ENCODE data around the gene GIGYF2.

The GIGYF2 gene

DNA sequence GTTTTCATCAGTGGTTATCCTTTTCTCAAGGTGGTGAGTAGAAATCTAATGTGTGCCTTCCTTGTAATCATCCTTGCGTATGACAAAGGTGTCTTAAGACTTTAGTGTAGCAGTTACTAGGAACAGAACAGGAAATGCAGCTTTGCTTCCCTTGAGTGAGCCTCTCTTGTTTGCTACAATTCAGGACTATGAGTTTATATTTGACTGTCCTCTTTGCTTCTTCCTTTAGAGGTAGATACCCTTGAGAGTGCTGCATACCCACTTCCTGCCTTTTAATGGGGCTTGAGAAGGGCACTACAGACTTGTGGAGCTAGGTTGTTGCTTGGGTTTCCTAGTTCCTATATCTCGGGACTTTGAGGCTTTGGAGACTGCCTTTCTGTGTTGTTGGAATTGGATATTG, 75.4 kb downstream of the GIGYF2 start:
- ChIA-PET POLR2A (no interaction called here), CTCF (interaction anchor here (1.2 to 1.9 kb wide), 2 partner anchors 10 to 98 kb away, joined by 3 to 7 read pairs; no protein-coding TSS in a partner anchor)
- Histone ChIP-seq H3K4me1 (ENCODE audit: control insufficient read depth, insufficient read depth, low read length) (peaks cover 6% of the 10 kb centered on the region; the same call in 1 of the 2 replicates), H3K4me3 (ENCODE audit: low read depth, low read length) (no peak overlapping the region), H3K27ac (ENCODE audit: extremely low read depth, low read depth, low read length) (no peak overlapping the region), H3K36me3 (ENCODE audit: control insufficient read depth in 2 of 2, insufficient read depth in 1 of 2, low read length in 2 of 2) (peaks cover 13 to 64% of the 10 kb centered on the region in 2 experiments), H3K9me3 (ENCODE audit: control insufficient read depth, insufficient read depth, low read depth, low read length) (no peaks in the 10 kb centered on the region)
- TF ChIP-seq, protein P1, sequence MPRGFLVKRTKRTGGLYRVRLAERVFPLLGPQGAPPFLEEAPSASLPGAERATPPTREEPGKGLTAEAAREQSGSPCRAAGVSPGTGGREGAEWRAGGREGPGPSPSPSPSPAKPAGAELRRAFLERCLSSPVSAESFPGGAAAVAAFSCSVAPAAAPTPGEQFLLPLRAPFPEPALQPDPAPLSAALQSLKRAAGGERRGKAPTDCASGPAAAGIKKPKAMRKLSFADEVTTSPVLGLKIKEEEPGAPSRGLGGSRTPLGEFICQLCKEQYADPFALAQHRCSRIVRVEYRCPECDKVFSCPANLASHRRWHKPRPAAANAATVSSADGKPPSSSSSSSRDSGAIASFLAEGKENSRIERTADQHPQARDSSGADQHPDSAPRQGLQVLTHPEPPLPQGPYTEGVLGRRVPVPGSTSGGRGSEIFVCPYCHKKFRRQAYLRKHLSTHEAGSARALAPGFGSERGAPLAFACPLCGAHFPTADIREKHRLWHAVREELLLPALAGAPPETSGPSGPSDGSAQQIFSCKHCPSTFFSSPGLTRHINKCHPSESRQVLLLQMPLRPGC (tag by site-specific recombination; IDR thresholded peaks at IDR 0.05) = no peak
- TF ChIP-seq ZNF768 (tag by site-specific recombination; IDR thresholded peaks at IDR 0.05) (no peak), MEIS1 (CRISPR knock-in tag; IDR thresholded peaks at IDR 0.05; ENCODE audit: borderline replicate concordance) (no peak), ZNF677 (tag by site-specific recombination; IDR thresholded peaks at IDR 0.05) (no peak), ZNF747 (tag by site-specific recombination; IDR thresholded peaks at IDR 0.05) (no peak), ZNF596 (tag by site-specific recombination; IDR thresholded peaks at IDR 0.05) (no peak), ZNF426 (tag by site-specific recombination; IDR thresholded peaks at IDR 0.05) (no peak), WT1 (tag by site-specific recombination; IDR thresholded peaks at IDR 0.05) (no peak), ZNF132 (tag by site-specific recombination; IDR thresholded peaks at IDR 0.05; ENCODE audit: borderline replicate concordance) (no peak), ZNF621 (tag by site-specific recombination; IDR thresholded peaks at IDR 0.05) (no peak), ZBTB8A (tag by site-specific recombination; IDR thresholded peaks at IDR 0.05) (no peak), BCL11A (tag by site-specific recombination; IDR thresholded peaks at IDR 0.05; ENCODE audit: low read depth) (no peak), ZNF391 (tag by site-specific recombination; IDR thresholded peaks at IDR 0.05; ENCODE audit: borderline replicate concordance, low read depth) (no peak)
- TF ChIP-seq, protein P2, sequence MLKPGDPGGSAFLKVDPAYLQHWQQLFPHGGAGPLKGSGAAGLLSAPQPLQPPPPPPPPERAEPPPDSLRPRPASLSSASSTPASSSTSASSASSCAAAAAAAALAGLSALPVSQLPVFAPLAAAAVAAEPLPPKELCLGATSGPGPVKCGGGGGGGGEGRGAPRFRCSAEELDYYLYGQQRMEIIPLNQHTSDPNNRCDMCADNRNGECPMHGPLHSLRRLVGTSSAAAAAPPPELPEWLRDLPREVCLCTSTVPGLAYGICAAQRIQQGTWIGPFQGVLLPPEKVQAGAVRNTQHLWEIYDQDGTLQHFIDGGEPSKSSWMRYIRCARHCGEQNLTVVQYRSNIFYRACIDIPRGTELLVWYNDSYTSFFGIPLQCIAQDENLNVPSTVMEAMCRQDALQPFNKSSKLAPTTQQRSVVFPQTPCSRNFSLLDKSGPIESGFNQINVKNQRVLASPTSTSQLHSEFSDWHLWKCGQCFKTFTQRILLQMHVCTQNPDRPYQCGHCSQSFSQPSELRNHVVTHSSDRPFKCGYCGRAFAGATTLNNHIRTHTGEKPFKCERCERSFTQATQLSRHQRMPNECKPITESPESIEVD (tag by site-specific recombination; IDR thresholded peaks at IDR 0.05) = no peak
- TF ChIP-seq, protein P3, sequence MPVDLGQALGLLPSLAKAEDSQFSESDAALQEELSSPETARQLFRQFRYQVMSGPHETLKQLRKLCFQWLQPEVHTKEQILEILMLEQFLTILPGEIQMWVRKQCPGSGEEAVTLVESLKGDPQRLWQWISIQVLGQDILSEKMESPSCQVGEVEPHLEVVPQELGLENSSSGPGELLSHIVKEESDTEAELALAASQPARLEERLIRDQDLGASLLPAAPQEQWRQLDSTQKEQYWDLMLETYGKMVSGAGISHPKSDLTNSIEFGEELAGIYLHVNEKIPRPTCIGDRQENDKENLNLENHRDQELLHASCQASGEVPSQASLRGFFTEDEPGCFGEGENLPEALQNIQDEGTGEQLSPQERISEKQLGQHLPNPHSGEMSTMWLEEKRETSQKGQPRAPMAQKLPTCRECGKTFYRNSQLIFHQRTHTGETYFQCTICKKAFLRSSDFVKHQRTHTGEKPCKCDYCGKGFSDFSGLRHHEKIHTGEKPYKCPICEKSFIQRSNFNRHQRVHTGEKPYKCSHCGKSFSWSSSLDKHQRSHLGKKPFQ (tag by site-specific recombination; IDR thresholded peaks at IDR 0.05) = no peak
- TF ChIP-seq, protein P4, sequence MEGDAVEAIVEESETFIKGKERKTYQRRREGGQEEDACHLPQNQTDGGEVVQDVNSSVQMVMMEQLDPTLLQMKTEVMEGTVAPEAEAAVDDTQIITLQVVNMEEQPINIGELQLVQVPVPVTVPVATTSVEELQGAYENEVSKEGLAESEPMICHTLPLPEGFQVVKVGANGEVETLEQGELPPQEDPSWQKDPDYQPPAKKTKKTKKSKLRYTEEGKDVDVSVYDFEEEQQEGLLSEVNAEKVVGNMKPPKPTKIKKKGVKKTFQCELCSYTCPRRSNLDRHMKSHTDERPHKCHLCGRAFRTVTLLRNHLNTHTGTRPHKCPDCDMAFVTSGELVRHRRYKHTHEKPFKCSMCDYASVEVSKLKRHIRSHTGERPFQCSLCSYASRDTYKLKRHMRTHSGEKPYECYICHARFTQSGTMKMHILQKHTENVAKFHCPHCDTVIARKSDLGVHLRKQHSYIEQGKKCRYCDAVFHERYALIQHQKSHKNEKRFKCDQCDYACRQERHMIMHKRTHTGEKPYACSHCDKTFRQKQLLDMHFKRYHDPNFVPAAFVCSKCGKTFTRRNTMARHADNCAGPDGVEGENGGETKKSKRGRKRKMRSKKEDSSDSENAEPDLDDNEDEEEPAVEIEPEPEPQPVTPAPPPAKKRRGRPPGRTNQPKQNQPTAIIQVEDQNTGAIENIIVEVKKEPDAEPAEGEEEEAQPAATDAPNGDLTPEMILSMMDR (tag by site-specific recombination; IDR thresholded peaks at IDR 0.05) = no peak
- TF ChIP-seq, protein P5, sequence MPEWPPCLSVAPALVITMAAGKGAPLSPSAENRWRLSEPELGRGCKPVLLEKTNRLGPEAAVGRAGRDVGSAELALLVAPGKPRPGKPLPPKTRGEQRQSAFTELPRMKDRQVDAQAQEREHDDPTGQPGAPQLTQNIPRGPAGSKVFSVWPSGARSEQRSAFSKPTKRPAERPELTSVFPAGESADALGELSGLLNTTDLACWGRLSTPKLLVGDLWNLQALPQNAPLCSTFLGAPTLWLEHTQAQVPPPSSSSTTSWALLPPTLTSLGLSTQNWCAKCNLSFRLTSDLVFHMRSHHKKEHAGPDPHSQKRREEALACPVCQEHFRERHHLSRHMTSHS (tag by site-specific recombination; IDR thresholded peaks at IDR 0.05) = no peak
- TF ChIP-seq, protein P6, sequence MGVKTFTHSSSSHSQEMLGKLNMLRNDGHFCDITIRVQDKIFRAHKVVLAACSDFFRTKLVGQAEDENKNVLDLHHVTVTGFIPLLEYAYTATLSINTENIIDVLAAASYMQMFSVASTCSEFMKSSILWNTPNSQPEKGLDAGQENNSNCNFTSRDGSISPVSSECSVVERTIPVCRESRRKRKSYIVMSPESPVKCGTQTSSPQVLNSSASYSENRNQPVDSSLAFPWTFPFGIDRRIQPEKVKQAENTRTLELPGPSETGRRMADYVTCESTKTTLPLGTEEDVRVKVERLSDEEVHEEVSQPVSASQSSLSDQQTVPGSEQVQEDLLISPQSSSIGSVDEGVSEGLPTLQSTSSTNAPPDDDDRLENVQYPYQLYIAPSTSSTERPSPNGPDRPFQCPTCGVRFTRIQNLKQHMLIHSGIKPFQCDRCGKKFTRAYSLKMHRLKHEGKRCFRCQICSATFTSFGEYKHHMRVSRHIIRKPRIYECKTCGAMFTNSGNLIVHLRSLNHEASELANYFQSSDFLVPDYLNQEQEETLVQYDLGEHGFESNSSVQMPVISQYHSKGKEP (tag by site-specific recombination; IDR thresholded peaks at IDR 0.05) = no peak
- TF ChIP-seq, protein P7, sequence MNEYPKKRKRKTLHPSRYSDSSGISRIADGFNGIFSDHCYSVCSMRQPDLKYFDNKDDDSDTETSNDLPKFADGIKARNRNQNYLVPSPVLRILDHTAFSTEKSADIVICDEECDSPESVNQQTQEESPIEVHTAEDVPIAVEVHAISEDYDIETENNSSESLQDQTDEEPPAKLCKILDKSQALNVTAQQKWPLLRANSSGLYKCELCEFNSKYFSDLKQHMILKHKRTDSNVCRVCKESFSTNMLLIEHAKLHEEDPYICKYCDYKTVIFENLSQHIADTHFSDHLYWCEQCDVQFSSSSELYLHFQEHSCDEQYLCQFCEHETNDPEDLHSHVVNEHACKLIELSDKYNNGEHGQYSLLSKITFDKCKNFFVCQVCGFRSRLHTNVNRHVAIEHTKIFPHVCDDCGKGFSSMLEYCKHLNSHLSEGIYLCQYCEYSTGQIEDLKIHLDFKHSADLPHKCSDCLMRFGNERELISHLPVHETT (tag by site-specific recombination; IDR thresholded peaks at IDR 0.05) = no peak
- TF ChIP-seq, protein P8, sequence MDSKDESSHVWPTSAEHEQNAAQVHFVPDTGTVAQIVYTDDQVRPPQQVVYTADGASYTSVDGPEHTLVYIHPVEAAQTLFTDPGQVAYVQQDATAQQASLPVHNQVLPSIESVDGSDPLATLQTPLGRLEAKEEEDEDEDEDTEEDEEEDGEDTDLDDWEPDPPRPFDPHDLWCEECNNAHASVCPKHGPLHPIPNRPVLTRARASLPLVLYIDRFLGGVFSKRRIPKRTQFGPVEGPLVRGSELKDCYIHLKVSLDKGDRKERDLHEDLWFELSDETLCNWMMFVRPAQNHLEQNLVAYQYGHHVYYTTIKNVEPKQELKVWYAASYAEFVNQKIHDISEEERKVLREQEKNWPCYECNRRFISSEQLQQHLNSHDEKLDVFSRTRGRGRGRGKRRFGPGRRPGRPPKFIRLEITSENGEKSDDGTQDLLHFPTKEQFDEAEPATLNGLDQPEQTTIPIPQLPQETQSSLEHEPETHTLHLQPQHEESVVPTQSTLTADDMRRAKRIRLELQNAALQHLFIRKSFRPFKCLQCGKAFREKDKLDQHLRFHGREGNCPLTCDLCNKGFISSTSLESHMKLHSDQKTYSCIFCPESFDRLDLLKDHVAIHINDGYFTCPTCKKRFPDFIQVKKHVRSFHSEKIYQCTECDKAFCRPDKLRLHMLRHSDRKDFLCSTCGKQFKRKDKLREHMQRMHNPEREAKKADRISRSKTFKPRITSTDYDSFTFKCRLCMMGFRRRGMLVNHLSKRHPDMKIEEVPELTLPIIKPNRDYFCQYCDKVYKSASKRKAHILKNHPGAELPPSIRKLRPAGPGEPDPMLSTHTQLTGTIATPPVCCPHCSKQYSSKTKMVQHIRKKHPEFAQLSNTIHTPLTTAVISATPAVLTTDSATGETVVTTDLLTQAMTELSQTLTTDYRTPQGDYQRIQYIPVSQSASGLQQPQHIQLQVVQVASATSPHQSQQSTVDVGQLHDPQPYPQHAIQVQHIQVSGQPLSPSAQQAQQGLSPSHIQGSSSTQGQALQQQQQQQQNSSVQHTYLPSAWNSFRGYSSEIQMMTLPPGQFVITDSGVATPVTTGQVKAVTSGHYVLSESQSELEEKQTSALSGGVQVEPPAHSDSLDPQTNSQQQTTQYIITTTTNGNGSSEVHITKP (tag by site-specific recombination; IDR thresholded peaks at IDR 0.05) = no peak

Data from HEK293 (cell line).